A549 treated with dexamethasone at 1 μM for 4 hours (cell line): Measurements from ENCODE around the gene MT1H. TPM values are rescaled to one million over a fixed set of nuclear protein-coding genes. Genes with fewer than 3 reads are reported as not detected.

Experiments used
- total RNA-seq: library from RNA; stranded (reverse); fragments of 200-300 nt; extraction: Qiagen RNA extraction; gene quantifications from 5 replicates; pipeline ENCODE4 v1.2.3, GENCODE V29; 2022

Gene MT1H
- total RNA-seq = not detected in 5 replicates

GRCh38 chr16:56669005-56669839, at the start of gene MT1H:
Gene MT1H, plus strand, starts transcription at chr16:56669814. Its CDS starts 71 bp downstream, at chr16:56669885.

GRCh38 chr16:56625140-56625942, 44.3 kb upstream of the MT1H start, which contains the start of gene MT1E:
Gene MT1E, plus strand, starts transcription at chr16:56625781. Its CDS starts 71 bp downstream, at chr16:56625852.

GRCh38 chr16:56632156-56632847, 37.3 kb upstream of the MT1H start, which contains the start of gene MT1M:
Gene MT1M, plus strand, starts transcription at chr16:56632659. Its CDS starts 73 bp downstream, at chr16:56632732.

GRCh38 chr16:56637814-56638750, 31.5 kb upstream of the MT1H start, which contains the start of gene MT1A:
Gene MT1A, plus strand, starts transcription at chr16:56638666. Its CDS starts 73 bp downstream, at chr16:56638739.

GRCh38 chr16:56651586-56651985, 18.0 kb upstream of the MT1H start, which contains the start of gene MT1B:
Gene MT1B, plus strand, starts transcription at chr16:56651886. Its CDS starts 68 bp downstream, at chr16:56651954.

GRCh38 chr16:56657555-56658326, 11.9 kb upstream of the MT1H start, which contains the start of gene MT1F:
Gene MT1F, plus strand, starts transcription at chr16:56657959. Its CDS starts 100 bp downstream, at chr16:56658059.

GRCh38 chr16:56667581-56668571, 1.7 kb upstream of the MT1H start, which contains the start of gene MT1G:
Gene MT1G, minus strand, starts transcription at chr16:56668065. Its CDS starts 72 bp downstream, at chr16:56667993.

GRCh38 chr16:56681939-56682702, 12.5 kb downstream of the MT1H start, which contains the start of gene MT1X:
Gene MT1X, plus strand, starts transcription at chr16:56682470. Its CDS starts 71 bp downstream, at chr16:56682541.

Other genes starting within 250 kb of the MT1H start
- 65.5 to 74.2 TPM (median 71.1 TPM) in 5 replicates for gene AMFR, start 244.3 kb upstream of the MT1H start, total RNA-seq
- gene NUDT21, start 218.5 kb upstream of the MT1H start, total RNA-seq = 109 to 140 TPM (median 134 TPM) in 5 replicates
- 69.9 to 91.8 TPM (median 80.5 TPM) in 5 replicates for gene OGFOD1, start 218.3 kb upstream of the MT1H start, total RNA-seq
- gene BBS2, start 149.8 kb upstream of the MT1H start, total RNA-seq = 19.6 to 25.1 TPM (median 23.6 TPM) in 5 replicates
- not detected in 5 replicates for gene MT4, start 104.7 kb upstream of the MT1H start, total RNA-seq
- 0.34 to 0.82 TPM (median 0.54 TPM) in 4 of 5 replicates, not detected in the other for gene MT3, start 80.3 kb upstream of the MT1H start, total RNA-seq
- 1,981 to 2,932 TPM (median 2,492 TPM) in 5 replicates for gene MT2A, start 61.2 kb upstream of the MT1H start, total RNA-seq
- not detected in 5 replicates for gene MT1E, start 44.0 kb upstream of the MT1H start, total RNA-seq
- gene MT1M, start 37.2 kb upstream of the MT1H start, total RNA-seq = 0.15 to 0.18 TPM in 2 of 5 replicates, not detected in the others
- 25.2 to 38.3 TPM (median 30.3 TPM) in 5 replicates for gene MT1A, start 31.1 kb upstream of the MT1H start, total RNA-seq
- gene MT1B, start 17.9 kb upstream of the MT1H start, total RNA-seq = 0.43 TPM in 1 of 5 replicates, not detected in the others
- gene MT1F, start 11.9 kb upstream of the MT1H start, total RNA-seq = 14.8 to 20.2 TPM (median 16.2 TPM) in 5 replicates
- not detected in 5 replicates for gene MT1G, start 1.7 kb upstream of the MT1H start, total RNA-seq
- 401 to 928 TPM (median 662 TPM) in 5 replicates for gene MT1X, start 12.7 kb downstream of the MT1H start, total RNA-seq
- 84.6 to 107 TPM (median 102 TPM) in 5 replicates for gene NUP93, start 60.3 kb downstream of the MT1H start, total RNA-seq
- 0.04 TPM in 1 of 5 replicates, not detected in the others for gene SLC12A3, start 195.4 kb downstream of the MT1H start, total RNA-seq